ENCODE measurements around the gene NUCB1. TPM values are rescaled to one million over a fixed set of nuclear protein-coding genes. Genes with fewer than 3 reads are reported as not detected.

Gene NUCB1
- total RNA-seq, 1 experiment from 2014 or later, result 162 TPM

- Mint-ChIP-seq H3K27me3 (ENCODE audit: unreplicated experiment) (no peaks in the 10 kb centered on the region), H3K4me3 (ENCODE audit: low read depth, unreplicated experiment) (peak overlapping the region; percentile 98), H3K27ac (ENCODE audit: unreplicated experiment) (peak overlapping the region; percentile 99), H3K36me3 (ENCODE audit: insufficient read depth, unreplicated experiment) (peaks cover 97% of the 10 kb centered on the region), H3K9me3 (ENCODE audit: low read depth, unreplicated experiment) (no peaks in the 10 kb centered on the region), H3K4me1 (ENCODE audit: low read depth, unreplicated experiment) (peaks cover 50% of the 10 kb centered on the region)
- BruUV-seq (replicated peaks), result no TSS peak
- intact Hi-C loops (cut with micrococcal nuclease; ENCODE audit: unreplicated experiment), result no loop called here
- TF ChIP-seq, protein P1, sequence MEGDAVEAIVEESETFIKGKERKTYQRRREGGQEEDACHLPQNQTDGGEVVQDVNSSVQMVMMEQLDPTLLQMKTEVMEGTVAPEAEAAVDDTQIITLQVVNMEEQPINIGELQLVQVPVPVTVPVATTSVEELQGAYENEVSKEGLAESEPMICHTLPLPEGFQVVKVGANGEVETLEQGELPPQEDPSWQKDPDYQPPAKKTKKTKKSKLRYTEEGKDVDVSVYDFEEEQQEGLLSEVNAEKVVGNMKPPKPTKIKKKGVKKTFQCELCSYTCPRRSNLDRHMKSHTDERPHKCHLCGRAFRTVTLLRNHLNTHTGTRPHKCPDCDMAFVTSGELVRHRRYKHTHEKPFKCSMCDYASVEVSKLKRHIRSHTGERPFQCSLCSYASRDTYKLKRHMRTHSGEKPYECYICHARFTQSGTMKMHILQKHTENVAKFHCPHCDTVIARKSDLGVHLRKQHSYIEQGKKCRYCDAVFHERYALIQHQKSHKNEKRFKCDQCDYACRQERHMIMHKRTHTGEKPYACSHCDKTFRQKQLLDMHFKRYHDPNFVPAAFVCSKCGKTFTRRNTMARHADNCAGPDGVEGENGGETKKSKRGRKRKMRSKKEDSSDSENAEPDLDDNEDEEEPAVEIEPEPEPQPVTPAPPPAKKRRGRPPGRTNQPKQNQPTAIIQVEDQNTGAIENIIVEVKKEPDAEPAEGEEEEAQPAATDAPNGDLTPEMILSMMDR (IDR thresholded peaks at IDR 0.05; ENCODE audit: unreplicated experiment), result no peak
- CTCF ChIA-PET, result interaction anchor here (0.6 to 0.9 kb wide), 2 partner anchors 8 to 183 kb away, joined by 3 to 6 read pairs; no protein-coding TSS in a partner anchor
- no peak for DNase-seq
Observed at GRCh38 chr19:48962849-48963165, 62.7 kb downstream of the NUCB1 start.

GRCh38 chr19:48963371-48964204, 63.5 kb downstream of the NUCB1 start:
- H3K9me3 Mint-ChIP-seq (ENCODE audit: low read depth, unreplicated experiment), result no peaks in the 10 kb centered on the region
- DNase-seq, result peak; percentile 75

DNA sequence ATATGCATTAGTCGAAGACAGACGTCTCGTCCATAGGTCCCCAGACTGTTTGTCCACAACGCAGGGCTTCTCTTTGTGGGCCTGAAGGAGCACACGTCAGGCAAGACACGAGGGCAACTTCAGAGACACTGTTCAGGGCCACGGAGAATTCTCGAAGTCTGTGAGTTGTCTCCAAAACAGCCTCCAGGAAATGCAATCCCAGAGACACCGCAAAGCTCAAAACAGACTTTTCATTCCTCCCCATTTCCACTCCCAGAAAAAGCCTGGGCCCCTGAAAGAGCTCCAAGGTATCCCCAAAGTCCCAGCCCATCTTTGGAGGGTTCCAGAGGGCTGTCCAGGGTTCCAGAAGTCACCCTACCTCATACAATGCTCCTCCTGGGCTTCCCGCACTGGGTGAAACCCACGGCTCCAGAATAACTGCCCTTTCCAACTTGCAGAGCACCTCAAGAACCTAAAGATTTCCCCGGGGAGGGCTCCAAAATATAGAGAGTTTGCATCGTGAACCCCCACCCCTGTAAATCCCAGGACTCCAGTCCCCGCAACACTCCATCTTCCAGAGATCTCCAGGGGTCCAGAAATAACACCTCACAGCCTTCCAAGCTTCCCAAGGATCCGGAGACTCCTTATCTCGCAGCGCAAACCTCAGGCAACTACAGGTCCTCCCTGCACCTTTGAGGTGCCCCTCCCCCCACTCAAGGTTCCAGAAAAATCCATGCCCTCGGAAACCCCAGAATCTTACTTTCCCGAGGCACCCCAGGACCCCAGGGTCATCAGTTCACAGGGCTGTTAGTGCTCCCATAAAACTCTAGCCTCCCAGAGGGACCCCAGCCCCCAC, 64.3 kb downstream of the NUCB1 start:
- H3K27ac Mint-ChIP-seq (ENCODE audit: unreplicated experiment), result peak overlapping the region; percentile 99
- BruUV-seq (replicated peaks), result TSS peak; percentile 21
- intact Hi-C loops (cut with micrococcal nuclease; ENCODE audit: unreplicated experiment), result loop anchor here (2.0 to 5.0 kb wide), 2 partner anchors 90 to 327 kb away; partner anchors contain the start of gene DBP

More at GRCh38 chr19:48963371-48964204, 63.5 kb downstream of the NUCB1 start:
- TF ChIP-seq, protein P1 (IDR thresholded peaks at IDR 0.05; ENCODE audit: unreplicated experiment), result no peak
- CTCF ChIA-PET, result interaction anchor here (1.3 kb wide), 1 partner anchor 9 kb away, joined by 4 read pairs; the partner anchor contains the start of gene BAX
- Mint-ChIP-seq H3K36me3 (ENCODE audit: insufficient read depth, unreplicated experiment) (peaks cover 94% of the 10 kb centered on the region), H3K4me1 (ENCODE audit: low read depth, unreplicated experiment) (peaks cover 50% of the 10 kb centered on the region), H3K27ac (ENCODE audit: unreplicated experiment) (peak overlapping the region; percentile 99), H3K27me3 (ENCODE audit: unreplicated experiment) (no peaks in the 10 kb centered on the region), H3K4me3 (ENCODE audit: low read depth, unreplicated experiment) (peak overlapping the region; percentile 98)
- intact Hi-C loops (cut with micrococcal nuclease; ENCODE audit: unreplicated experiment), result loop anchor here (2.0 kb wide), 1 partner anchor 89 kb away; no protein-coding TSS in a partner anchor
- no TSS peak for BruUV-seq (replicated peaks)

More for the DNA sequence above, 64.3 kb downstream of the NUCB1 start:
- Mint-ChIP-seq H3K4me3 (ENCODE audit: low read depth, unreplicated experiment) (peak overlapping the region; percentile 98), H3K9me3 (ENCODE audit: low read depth, unreplicated experiment) (no peaks in the 10 kb centered on the region), H3K27me3 (ENCODE audit: unreplicated experiment) (no peaks in the 10 kb centered on the region), H3K4me1 (ENCODE audit: low read depth, unreplicated experiment) (peaks cover 50% of the 10 kb centered on the region), H3K36me3 (ENCODE audit: insufficient read depth, unreplicated experiment) (peaks cover 93% of the 10 kb centered on the region)
- DNase-seq, result peak; percentile 38
- CTCF ChIA-PET, result interaction anchor here (0.7 to 1.3 kb wide), 3 partner anchors 10 to 122 kb away, joined by 3 to 4 read pairs (median 3); partner anchors contain the start of gene BAX
- TF ChIP-seq, protein P1 (IDR thresholded peaks at IDR 0.05; ENCODE audit: unreplicated experiment), result no peak

Measured in Calu3 (cell line).